MM.1S (cell line): ENCODE measurements around the gene FKBP1A.

ENCODE experiments used
- DNase-seq: peaks from one replicate; pipeline ENCODE4 v3.0.0-alpha.2; 2015
- H2AFZ ChIP-seq: fragments of 300-600 bp; sonication (generic); 2 replicates; pipeline ENCODE4 v1.6.0; 2016; ENCODE audit warnings: antibody characterized with exemption, low read length
- H3F3A ChIP-seq: fragments of 300-600 bp; sonication (generic); 2 replicates; pipeline ENCODE4 v1.6.1; 2016; ENCODE audit warnings: mild to moderate bottlenecking, antibody characterized with exemption, low read length, moderate library complexity, mixed read lengths; ENCODE audit not compliant: insufficient read depth
- H3K27ac ChIP-seq: fragments of 300-600 bp; sonication (generic); 2 replicates; pipeline ENCODE4 v1.5.1; 2016; ENCODE audit warnings: mild to moderate bottlenecking, low read length
- H3K27me3 ChIP-seq: fragments of 300-600 bp; sonication (generic); replicated peaks from 2 replicates; pipeline ENCODE4 v1.6.0; 2016; ENCODE audit warnings: low read length; ENCODE audit not compliant: insufficient read depth
- H3K36me3 ChIP-seq: fragments of 300-600 bp; sonication (generic); replicated peaks from 2 replicates; pipeline ENCODE4 v1.6.1; 2016; ENCODE audit warnings: mild to moderate bottlenecking, low read length, mixed read lengths; ENCODE audit not compliant: insufficient read depth
- H3K4me1 ChIP-seq: fragments of 300-600 bp; sonication (generic); 2 replicates; pipeline ENCODE4 v1.6.1; 2016; ENCODE audit warnings: low read length, mixed read lengths
- H3K4me2 ChIP-seq: fragments of 300-600 bp; sonication (generic); 2 replicates; pipeline ENCODE4 v1.6.0; 2016; ENCODE audit warnings: low read depth, low read length
- H3K4me3 ChIP-seq: fragments of 300-600 bp; sonication (generic); 2 replicates; pipeline ENCODE4 v1.5.1; 2016; ENCODE audit warnings: low read length, mixed read lengths
- H3K79me2 ChIP-seq: fragments of 300-600 bp; sonication (generic); 2 replicates; pipeline ENCODE4 v1.6.1; 2016; ENCODE audit warnings: mixed run types, low read length, mixed read lengths
- H3K9ac ChIP-seq: fragments of 300-600 bp; sonication (generic); 2 replicates; pipeline ENCODE4 v1.6.1; 2016; ENCODE audit warnings: low read length, mixed read lengths
- H3K9me2 ChIP-seq: fragments of 300-600 bp; sonication (generic); replicated peaks from 2 replicates; pipeline ENCODE4 v1.6.1; 2016; ENCODE audit warnings: mild to moderate bottlenecking, low read length, mixed read lengths; ENCODE audit not compliant: insufficient read depth
- H3K9me3 ChIP-seq: fragments of 300-600 bp; sonication (generic); replicated peaks from 2 replicates; pipeline ENCODE4 v1.6.1; 2016; ENCODE audit warnings: mild to moderate bottlenecking, low read length, mixed read lengths; ENCODE audit not compliant: insufficient read depth
- H4K20me1 ChIP-seq: fragments of 300-600 bp; sonication (generic); 2 replicates; pipeline ENCODE4 v1.6.1; 2016; ENCODE audit warnings: mild to moderate bottlenecking, low read length, moderate library complexity, mixed read lengths; ENCODE audit not compliant: insufficient read depth
- CTCF ChIP-seq: fragments of 300-600 bp; sonication (generic); IDR thresholded peaks from 2 replicates; pipeline ENCODE4 v1.5.1; 2016; ENCODE audit warnings: antibody characterized with exemption, low read length, mixed read lengths
- EZH2 ChIP-seq: fragments of 300-600 bp; sonication (generic); optimal IDR thresholded peaks from 2 replicates; pipeline ENCODE3; 2017; ENCODE audit warnings: low read depth, mild to moderate bottlenecking, antibody characterized with exemption, low read length, mixed read lengths
- EZH2phosphoT487 ChIP-seq: fragments of 300-600 bp; sonication (generic); IDR thresholded peaks from 2 replicates; pipeline ENCODE4 v1.6.1; 2018; ENCODE audit warnings: antibody characterized with exemption, low read length

The FKBP1A gene

GRCh38 chr20:1337441-1337840 is 55.4 kb downstream of the FKBP1A start:
- no peaks in the 10 kb centered on the region for H3K79me2 ChIP-seq
- H3K9me3 ChIP-seq, result no peaks in the 10 kb centered on the region
- DNase-seq, result no peak
- H3K4me2 ChIP-seq, result no peak overlapping the region
- no peak overlapping the region for H3K4me3 ChIP-seq
- H3K9ac ChIP-seq, result no peak overlapping the region
- no peaks in the 10 kb centered on the region for H3K36me3 ChIP-seq
- H4K20me1 ChIP-seq, result no peaks in the 10 kb centered on the region; the same call in 1 of the 2 replicates
- H3F3A ChIP-seq, result no peaks in the 10 kb centered on the region
- H2AFZ ChIP-seq, result no peak overlapping the region
- H3K27me3 ChIP-seq, result no peaks in the 10 kb centered on the region
- H3K9me2 ChIP-seq, result no peaks in the 10 kb centered on the region
- H3K27ac ChIP-seq, result no peak overlapping the region
- no peak for TF ChIP-seq EZH2
- TF ChIP-seq EZH2phosphoT487, result no peak
- TF ChIP-seq CTCF, result no peak
- no peaks in the 10 kb centered on the region for H3K4me1 ChIP-seq

- no peaks in the 10 kb centered on the region for H3K36me3 ChIP-seq
- H3K4me2 ChIP-seq, result no peak overlapping the region
- H3K9me3 ChIP-seq, result no peaks in the 10 kb centered on the region
- TF ChIP-seq EZH2phosphoT487, result no peak
- TF ChIP-seq EZH2, result no peak
- no peak for TF ChIP-seq CTCF
- H3K4me3 ChIP-seq, result no peak overlapping the region
- H3K27me3 ChIP-seq, result no peaks in the 10 kb centered on the region
- DNase-seq, result no peak
- 0 out of 2 replicates have a peak, but pooled peaks cover 4% of the 10 kb centered on the region for H3K79me2 ChIP-seq
- H2AFZ ChIP-seq, result no peak overlapping the region
- H3K9ac ChIP-seq, result no peak overlapping the region
- no peaks in the 10 kb centered on the region for H3K9me2 ChIP-seq
- H3F3A ChIP-seq, result no peaks in the 10 kb centered on the region
- no peaks in the 10 kb centered on the region; the same call in 1 of the 2 replicates for H4K20me1 ChIP-seq
- no peaks in the 10 kb centered on the region for H3K4me1 ChIP-seq
- H3K27ac ChIP-seq, result no peak overlapping the region
These were observed 56.0 kb downstream of the FKBP1A start for GRCh38 chr20:1336699-1337367.

GRCh38 chr20:1335961-1336698 is 56.7 kb downstream of the FKBP1A start:
- H2AFZ ChIP-seq, result no peak overlapping the region
- no peaks in the 10 kb centered on the region for H3K36me3 ChIP-seq
- no peaks in the 10 kb centered on the region for H3K9me2 ChIP-seq
- H3K27me3 ChIP-seq, result no peaks in the 10 kb centered on the region
- peaks cover 7% of the 10 kb centered on the region; the same call in 1 of the 2 replicates for H3K79me2 ChIP-seq
- no peak overlapping the region for H3K9ac ChIP-seq
- no peaks in the 10 kb centered on the region; the same call in 1 of the 2 replicates for H4K20me1 ChIP-seq
- DNase-seq, result no peak
- H3K9me3 ChIP-seq, result no peaks in the 10 kb centered on the region
- no peak overlapping the region for H3K4me2 ChIP-seq
- no peaks in the 10 kb centered on the region for H3K4me1 ChIP-seq
- TF ChIP-seq EZH2phosphoT487, result no peak
- no peak overlapping the region for H3K27ac ChIP-seq
- no peaks in the 10 kb centered on the region for H3F3A ChIP-seq
- H3K4me3 ChIP-seq, result no peak overlapping the region

- DNase-seq, result no peak
- TF ChIP-seq EZH2 (no peak), EZH2phosphoT487 (no peak), CTCF (no peak)
- H4K20me1 ChIP-seq, result no peaks in the 10 kb centered on the region; the same call in 1 of the 2 replicates
These were observed 58.1 kb downstream of the FKBP1A start for GRCh38 chr20:1334761-1335160.

More at GRCh38 chr20:1334761-1335160, 58.1 kb downstream of the FKBP1A start:
- H3K9me3 ChIP-seq, result no peaks in the 10 kb centered on the region
- H3K4me3 ChIP-seq, result no peak overlapping the region
- H2AFZ ChIP-seq, result no peak overlapping the region
- H3K79me2 ChIP-seq, result peaks cover 15% of the 10 kb centered on the region
- H3K9ac ChIP-seq, result no peak overlapping the region
- no peaks in the 10 kb centered on the region for H3K27me3 ChIP-seq
- no peaks in the 10 kb centered on the region for H3K36me3 ChIP-seq
- H3K4me2 ChIP-seq, result no peak overlapping the region
- no peaks in the 10 kb centered on the region for H3F3A ChIP-seq
- no peak overlapping the region for H3K27ac ChIP-seq
- no peaks in the 10 kb centered on the region for H3K4me1 ChIP-seq
- no peaks in the 10 kb centered on the region for H3K9me2 ChIP-seq
